ENCODE results near the gene RGPD5. TPM values are rescaled to one million over a fixed set of nuclear protein-coding genes. Genes with fewer than 3 reads are reported as not detected.
"Not testable (repeated sequence)": the region's sequence is repeated elsewhere in the genome, so short reads cannot be mapped to it uniquely, and the experiment has no call there.

The RGPD5 gene
- total and polyA plus RNA-seq, 5 donors, result 8.9 to 48.3 (median 41.4) TPM

DNA sequence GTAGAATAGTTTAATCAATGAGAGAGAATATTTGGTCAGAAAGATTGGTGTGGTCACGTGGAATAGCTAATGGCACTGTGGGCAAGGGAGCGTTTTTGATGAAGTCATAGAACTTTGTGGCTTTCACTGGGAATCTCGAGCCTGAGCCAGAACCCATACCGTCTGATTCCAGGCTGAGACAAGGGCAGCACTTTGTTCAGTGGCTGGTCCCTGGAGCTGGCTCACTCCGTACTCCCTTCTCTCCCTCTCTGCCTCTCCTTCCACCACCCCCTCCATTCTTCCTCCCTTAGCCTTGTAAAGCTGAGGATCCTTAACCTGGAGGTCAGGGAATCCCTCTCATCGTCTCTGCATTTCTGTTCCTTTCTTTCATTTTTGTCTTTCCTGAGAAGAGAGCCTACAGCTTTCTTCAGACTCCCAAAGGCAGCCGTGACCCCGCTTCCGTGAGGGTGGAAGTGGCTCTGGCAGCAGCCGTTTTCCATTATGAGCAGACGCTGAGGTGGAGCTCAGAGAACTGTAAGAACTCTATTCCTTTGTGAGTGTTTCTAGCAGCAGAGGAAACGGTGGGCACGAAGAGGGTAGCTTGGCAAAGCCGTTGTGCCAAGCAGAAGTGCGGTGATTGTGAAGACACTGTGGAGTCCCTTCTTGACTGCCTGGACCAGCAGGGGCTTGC lies 12.8 kb upstream of the RGPD5 start:
- not testable (repeated sequence) for H3K27ac ChIP-seq (ENCODE audit: low read length); H3K4me3 ChIP-seq (ENCODE audit: low read length)
- no CpG with 5 or more reads among the region's 15 CpGs for WGBS

DNA sequence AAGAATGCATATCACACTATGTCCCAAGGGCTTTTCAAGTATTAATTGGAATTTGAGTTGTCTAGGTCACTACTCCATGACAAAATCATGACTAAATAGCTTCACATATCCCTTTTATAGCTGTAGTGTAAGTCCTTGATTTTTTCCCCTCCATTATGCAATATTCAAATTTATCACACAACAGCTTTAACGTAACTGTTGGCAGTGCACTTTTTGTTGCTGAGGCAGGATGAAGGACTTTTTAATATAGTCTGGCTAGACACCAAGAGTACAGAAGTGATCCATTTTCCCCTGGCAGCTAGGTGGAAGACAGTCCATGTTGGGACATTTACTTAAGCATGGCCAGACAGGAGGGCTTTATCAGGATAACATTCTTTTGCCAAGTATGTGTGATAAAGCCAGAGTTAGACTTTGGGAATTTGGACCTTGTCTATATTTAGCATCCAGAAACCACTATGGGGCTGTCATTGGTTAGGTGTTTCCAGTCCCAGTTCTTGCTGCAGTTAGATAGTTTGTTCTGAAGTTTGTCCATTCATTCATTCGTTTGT lies 11.6 kb upstream of the RGPD5 start:
- intact Hi-C loops (cut with DNase I); H3K9me3 ChIP-seq (ENCODE audit: control insufficient read depth, low read length); H3K4me3 ChIP-seq (ENCODE audit: low read length); H3K4me1 ChIP-seq (ENCODE audit: control insufficient read depth, insufficient read depth, low read length); DNase-seq; H3K27ac ChIP-seq (ENCODE audit: low read length); H3K27me3 ChIP-seq (ENCODE audit: control insufficient read depth, insufficient read depth): not testable (repeated sequence)
- peak; percentile 73 to 85 for ATAC-seq
- WGBS, result no CpG with 5 or more reads among the region's 2 CpGs

More for the DNA sequence above, 12.8 kb upstream of the RGPD5 start:
- H3K4me1 ChIP-seq (ENCODE audit: control insufficient read depth, insufficient read depth, low read length); DNase-seq; H3K27me3 ChIP-seq (ENCODE audit: control insufficient read depth, insufficient read depth); H3K9me3 ChIP-seq (ENCODE audit: control insufficient read depth, low read length); intact Hi-C loops (cut with DNase I): not testable (repeated sequence)
- ATAC-seq, result peak in 1 of 2 donors; percentile 33

DNA sequence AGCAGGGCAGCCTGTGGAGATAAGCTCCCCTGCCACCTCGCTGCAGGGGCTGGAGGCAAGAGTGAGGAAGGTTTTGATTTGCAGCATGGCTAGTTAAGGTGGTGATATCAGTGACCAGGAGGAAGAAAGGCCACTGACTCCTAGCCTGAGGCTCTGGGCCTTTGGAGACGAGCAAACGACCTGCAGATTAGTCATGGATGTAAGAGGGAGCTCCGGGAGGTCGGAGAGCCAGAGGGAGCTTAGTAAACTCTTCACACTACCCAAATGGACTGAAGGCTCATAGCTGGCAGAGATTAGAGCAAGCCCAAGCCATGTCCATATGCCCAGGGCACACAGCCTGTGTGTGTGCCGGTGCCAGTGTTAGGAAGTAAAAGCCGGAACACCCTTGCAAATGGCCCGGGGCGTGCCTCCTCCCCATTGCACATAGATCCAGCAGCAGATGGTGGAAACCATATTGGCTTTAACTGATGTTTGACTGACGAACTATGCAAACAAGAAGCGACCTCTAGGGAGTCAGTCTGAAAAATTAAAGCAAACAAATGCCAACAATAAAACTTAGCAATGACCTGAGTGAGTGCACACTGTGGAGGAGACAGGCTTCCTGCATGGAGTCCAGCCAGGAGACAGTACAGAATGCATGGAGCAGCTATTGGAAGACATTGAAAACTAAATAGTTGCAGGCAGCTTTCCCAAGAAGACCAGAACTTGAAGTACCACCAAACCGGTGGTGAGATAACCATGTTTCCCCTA lies 2.4 kb upstream of the RGPD5 start:
- H3K27me3 ChIP-seq (ENCODE audit: control insufficient read depth, insufficient read depth); intact Hi-C loops (cut with DNase I): not testable (repeated sequence)

DNA sequence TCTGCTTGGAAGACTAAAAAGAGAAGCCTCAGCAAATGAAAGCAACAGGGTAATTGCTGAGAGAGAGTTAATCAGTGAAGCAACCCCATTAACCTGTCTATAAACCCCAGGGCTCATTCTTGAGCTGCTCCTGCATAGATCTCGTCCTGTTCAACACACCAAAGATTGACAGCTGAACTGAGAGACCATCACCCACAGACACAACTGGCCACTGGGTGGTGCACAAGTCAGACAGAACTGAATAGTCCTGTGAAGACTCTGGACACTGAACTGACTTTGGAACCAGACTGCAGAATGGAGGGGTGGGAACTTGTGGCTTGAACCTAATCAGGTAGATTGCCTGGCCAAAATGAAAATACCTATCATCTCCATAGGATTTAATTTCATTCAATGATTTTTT lies 1.4 kb upstream of the RGPD5 start:
- intact Hi-C loops (cut with DNase I); H3K4me3 ChIP-seq (ENCODE audit: low read length); H3K27me3 ChIP-seq (ENCODE audit: control insufficient read depth, insufficient read depth); H3K27ac ChIP-seq (ENCODE audit: low read length); H3K4me1 ChIP-seq (ENCODE audit: control insufficient read depth, insufficient read depth, low read length); DNase-seq; H3K9me3 ChIP-seq (ENCODE audit: control insufficient read depth, low read length): not testable (repeated sequence)
- no CpG with 5 or more reads among the region's 1 CpG for WGBS
- peak; percentile 60 to 66 for ATAC-seq

More for the DNA sequence above, 2.4 kb upstream of the RGPD5 start:
- ATAC-seq; DNase-seq; H3K4me3 ChIP-seq (ENCODE audit: low read length); H3K27ac ChIP-seq (ENCODE audit: low read length); H3K9me3 ChIP-seq (ENCODE audit: control insufficient read depth, low read length); H3K4me1 ChIP-seq (ENCODE audit: control insufficient read depth, insufficient read depth, low read length): not testable (repeated sequence)
- no CpG with 5 or more reads among the region's 12 CpGs for WGBS

DNA sequence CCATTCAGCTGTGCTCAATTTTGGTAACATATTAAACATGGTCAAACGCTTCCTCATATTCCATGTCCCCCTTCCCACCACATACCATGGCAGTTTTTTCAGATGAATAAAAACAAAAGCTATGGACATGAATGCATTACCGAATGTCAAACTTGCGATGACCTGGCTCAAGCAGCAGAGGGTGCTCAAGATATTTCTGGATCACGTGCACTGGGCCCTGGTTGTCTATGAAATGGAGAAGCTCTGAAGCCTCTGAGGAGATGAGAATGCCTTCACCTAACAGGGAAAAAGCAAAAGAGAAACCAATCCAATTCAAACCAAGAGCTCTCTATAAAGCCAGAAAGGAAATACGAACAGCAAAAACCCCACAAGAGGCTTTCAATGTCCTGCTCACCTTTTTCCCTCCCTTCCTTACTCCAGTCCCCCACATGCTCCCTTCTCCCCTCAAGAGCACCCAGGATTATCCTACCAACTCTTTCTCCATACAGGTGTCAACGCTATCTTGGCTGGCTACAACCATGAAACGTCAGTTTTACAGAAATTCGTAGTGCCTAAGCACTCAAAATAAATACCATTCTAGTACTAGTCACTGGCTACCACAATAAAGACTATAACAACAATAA lies 77.1 kb downstream of the RGPD5 start:
- H3K4me3 ChIP-seq (ENCODE audit: low read length); H3K27me3 ChIP-seq (ENCODE audit: control insufficient read depth, insufficient read depth); intact Hi-C loops (cut with DNase I); DNase-seq; H3K27ac ChIP-seq (ENCODE audit: low read length); H3K4me1 ChIP-seq (ENCODE audit: control insufficient read depth, insufficient read depth, low read length); H3K9me3 ChIP-seq (ENCODE audit: control insufficient read depth, low read length): not testable (repeated sequence)
- ATAC-seq, result peak; percentile 61 to 72
- WGBS, result no CpG with 5 or more reads among the region's 8 CpGs

DNA sequence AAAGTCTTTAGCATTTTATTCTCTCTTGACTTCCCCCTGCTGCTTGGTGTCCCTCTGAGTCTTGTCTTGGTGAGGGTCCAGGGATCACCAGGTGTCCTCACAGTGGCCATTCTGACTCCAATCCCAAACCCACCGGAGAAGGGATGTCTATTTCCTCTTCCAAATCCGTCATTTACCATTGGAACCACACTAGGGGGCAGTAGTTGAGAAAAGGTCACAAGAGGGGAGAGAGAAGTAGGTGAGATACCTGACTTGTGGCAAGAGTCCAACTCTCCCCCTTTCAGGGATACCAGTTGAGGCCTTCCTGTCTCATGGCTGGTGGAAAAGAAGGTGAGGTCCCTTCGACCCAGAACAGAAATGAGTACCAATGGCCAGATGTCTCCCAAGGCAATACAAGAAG lies 82.5 kb downstream of the RGPD5 start:
- H3K27me3 ChIP-seq (ENCODE audit: control insufficient read depth, insufficient read depth); ATAC-seq; H3K4me3 ChIP-seq (ENCODE audit: low read length); H3K9me3 ChIP-seq (ENCODE audit: control insufficient read depth, low read length); intact Hi-C loops (cut with DNase I); H3K27ac ChIP-seq (ENCODE audit: low read length); H3K4me1 ChIP-seq (ENCODE audit: control insufficient read depth, insufficient read depth, low read length); DNase-seq: not testable (repeated sequence)
- WGBS, result no CpG with 5 or more reads among the region's 3 CpGs

DNA sequence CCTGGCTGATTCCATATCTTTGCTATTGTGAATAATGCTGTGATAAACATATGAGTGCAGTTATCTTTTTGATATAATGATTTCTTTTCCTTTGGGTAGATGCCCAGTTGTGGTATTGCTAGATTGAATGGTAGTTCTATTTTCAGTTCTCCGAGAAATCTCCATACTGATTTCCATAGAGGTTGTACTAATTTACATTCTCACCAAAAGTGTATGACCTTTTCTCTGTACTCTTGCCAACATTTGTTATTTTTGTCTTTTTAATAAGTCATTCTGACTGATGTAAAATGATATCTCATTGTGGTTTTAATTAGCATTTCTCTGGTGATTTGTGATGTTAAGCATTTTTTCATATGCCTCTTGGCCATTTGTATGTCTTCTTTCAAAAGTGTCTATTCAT lies 88.0 kb downstream of the RGPD5 start:
- no CpG with 5 or more reads among the region's 1 CpG for WGBS
- H3K27me3 ChIP-seq (ENCODE audit: control insufficient read depth, insufficient read depth); H3K9me3 ChIP-seq (ENCODE audit: control insufficient read depth, low read length); ATAC-seq; H3K4me1 ChIP-seq (ENCODE audit: control insufficient read depth, insufficient read depth, low read length); DNase-seq; H3K27ac ChIP-seq (ENCODE audit: low read length); H3K4me3 ChIP-seq (ENCODE audit: low read length); intact Hi-C loops (cut with DNase I): not testable (repeated sequence)

DNA sequence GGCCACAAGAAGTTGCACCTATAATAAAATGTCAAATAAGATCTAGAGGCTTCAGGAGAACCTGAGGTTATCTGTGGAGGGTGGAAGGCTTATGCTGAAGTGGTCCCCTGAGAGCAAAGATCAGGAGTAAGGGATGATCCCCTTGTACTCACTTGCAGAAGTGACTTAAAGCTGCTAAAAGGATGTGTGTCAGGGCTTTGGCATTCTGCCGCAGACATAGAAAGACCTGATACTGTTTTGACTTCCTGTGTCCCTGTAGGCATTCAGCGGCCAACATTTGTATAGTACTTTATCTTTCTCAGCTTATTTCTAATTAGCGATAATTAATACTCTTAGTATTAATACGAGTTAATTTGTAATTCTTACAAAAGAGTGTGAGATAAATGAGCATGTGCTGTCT lies 94.3 kb downstream of the RGPD5 start:
- H3K4me3 ChIP-seq (ENCODE audit: low read length); H3K27me3 ChIP-seq (ENCODE audit: control insufficient read depth, insufficient read depth); H3K27ac ChIP-seq (ENCODE audit: low read length); H3K9me3 ChIP-seq (ENCODE audit: control insufficient read depth, low read length); H3K4me1 ChIP-seq (ENCODE audit: control insufficient read depth, insufficient read depth, low read length); ATAC-seq; DNase-seq; intact Hi-C loops (cut with DNase I): not testable (repeated sequence)
- no CpG with 5 or more reads among the region's 4 CpGs for WGBS

DNA sequence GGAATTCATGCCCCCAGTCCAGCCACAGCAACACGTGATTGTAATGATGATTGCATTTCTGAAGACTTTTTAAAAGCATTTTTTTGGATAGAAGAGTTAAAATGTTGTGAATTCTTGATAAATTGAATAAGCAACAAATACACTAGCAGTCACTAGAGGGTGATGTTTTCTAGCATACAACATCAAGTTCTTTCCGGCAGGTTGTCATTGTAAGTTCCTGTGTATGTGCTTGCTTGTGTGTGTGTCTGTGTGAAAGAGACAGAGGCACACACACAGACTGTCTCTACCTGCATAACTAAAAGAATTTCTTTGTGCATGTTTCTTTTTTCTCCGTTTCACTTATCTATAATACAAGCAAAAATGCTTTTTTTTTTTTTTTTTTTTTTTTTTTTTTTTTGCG lies 95.8 kb downstream of the RGPD5 start:
- H3K27ac ChIP-seq (ENCODE audit: low read length); H3K27me3 ChIP-seq (ENCODE audit: control insufficient read depth, insufficient read depth); H3K4me3 ChIP-seq (ENCODE audit: low read length); intact Hi-C loops (cut with DNase I); DNase-seq; H3K4me1 ChIP-seq (ENCODE audit: control insufficient read depth, insufficient read depth, low read length); H3K9me3 ChIP-seq (ENCODE audit: control insufficient read depth, low read length): not testable (repeated sequence)
- peak in 1 of 2 donors; percentile 55 for ATAC-seq
- no CpG with 5 or more reads among the region's 4 CpGs for WGBS

DNA sequence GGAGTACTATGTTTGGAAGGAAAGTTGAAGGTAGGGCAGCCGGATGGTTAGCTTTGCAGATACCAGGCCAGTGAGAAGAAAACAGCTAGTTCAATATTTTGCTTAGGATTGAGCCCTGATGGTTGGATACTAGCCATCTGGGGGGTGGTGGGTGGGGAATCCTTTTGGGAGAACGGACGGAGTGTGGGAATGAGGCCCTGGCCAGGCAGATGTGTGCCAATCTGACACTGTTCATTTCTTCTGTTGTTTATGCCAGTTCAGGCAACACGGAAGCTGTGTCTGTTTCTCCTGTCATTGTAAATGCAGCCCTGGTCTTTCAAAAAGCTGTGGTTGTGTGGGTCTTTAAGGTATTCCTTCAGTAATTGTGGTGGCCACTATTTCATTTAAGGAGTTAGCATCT lies 96.9 kb downstream of the RGPD5 start:
- WGBS, result no CpG with 5 or more reads among the region's 4 CpGs
- H3K27ac ChIP-seq (ENCODE audit: low read length), result not testable (repeated sequence)

DNA sequence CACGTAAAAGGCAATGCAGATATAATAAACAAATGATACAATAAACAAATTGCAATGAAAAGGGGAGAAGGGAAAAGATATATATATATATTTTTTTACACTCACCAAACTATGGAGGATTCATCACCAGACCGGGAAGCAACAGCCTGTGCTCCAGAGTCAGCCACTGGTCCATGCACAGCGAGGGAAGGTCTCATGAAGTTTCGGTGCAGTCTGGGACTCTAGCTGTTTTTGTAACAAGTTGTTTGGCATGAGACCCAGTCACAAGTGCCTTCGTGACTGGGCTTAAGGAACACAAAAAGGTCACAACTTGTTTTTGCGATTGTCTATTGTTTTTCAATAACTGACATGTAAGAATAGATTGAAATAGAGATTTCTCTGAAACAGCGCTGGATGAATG lies 99.6 kb downstream of the RGPD5 start:
- H3K4me1 ChIP-seq (ENCODE audit: control insufficient read depth, insufficient read depth, low read length); H3K9me3 ChIP-seq (ENCODE audit: control insufficient read depth, low read length); intact Hi-C loops (cut with DNase I); H3K27me3 ChIP-seq (ENCODE audit: control insufficient read depth, insufficient read depth); ATAC-seq; H3K27ac ChIP-seq (ENCODE audit: low read length); DNase-seq; H3K4me3 ChIP-seq (ENCODE audit: low read length): not testable (repeated sequence)
- WGBS, result no CpG with 5 or more reads among the region's 7 CpGs

More for the DNA sequence above, 96.9 kb downstream of the RGPD5 start:
- H3K4me1 ChIP-seq (ENCODE audit: control insufficient read depth, insufficient read depth, low read length); H3K27me3 ChIP-seq (ENCODE audit: control insufficient read depth, insufficient read depth); H3K4me3 ChIP-seq (ENCODE audit: low read length); DNase-seq; ATAC-seq; H3K9me3 ChIP-seq (ENCODE audit: control insufficient read depth, low read length); intact Hi-C loops (cut with DNase I): not testable (repeated sequence)

Measured in right cardiac atrium (tissue), 5 donors.